SK-N-SH (cell line): ENCODE data around the gene HAUS2. TPM values are rescaled to one million over a fixed set of nuclear protein-coding genes. Genes with fewer than 3 reads are reported as not detected.

Experiments
- CTCF ChIA-PET: fragments of 300-600, 350-600 bp; formaldehyde crosslinking; extraction: SDS; loops from one replicate; lab custom pipeline; 2021; lab: Yijun Ruan, JAX
- POLR2A ChIA-PET: fragments of 350-600 bp; sonication (Branson Sonifier 250); formaldehyde crosslinking; extraction: SDS; loops from one replicate; lab custom pipeline; 2020; ENCODE audit warnings: antibody characterized with exemption, inconsistent platforms; lab: Yijun Ruan, JAX
- DNase-seq: peaks from one replicate; pipeline ENCODE4 v3.0.0; 2012
- H2AFZ ChIP-seq: fragments of 200-600 bp; sonication (generic); 2 replicates; pipeline ENCODE4 v1.8.1; 2016; ENCODE audit warnings: antibody characterized with exemption, mild to moderate bottlenecking, low read depth
- H3F3A ChIP-seq: fragments of 200-600 bp; sonication (generic); replicated peaks from 2 replicates; pipeline ENCODE3; 2016; ENCODE audit warnings: antibody characterized with exemption, mild to moderate bottlenecking; ENCODE audit not compliant: insufficient read depth
- H3K27ac ChIP-seq, 2 experiments: fragments of 200-500 bp in 1 of 2; fragments of 200-600 bp in 1 of 2; sonication (Bioruptor generic) in 1 of 2; sonication (generic), shearing (Covaris generic) in 1 of 2; 2 replicates each; pipeline versions ENCODE4 v1.5.1 to v1.6.1; 2014 to 2016; ENCODE audit warnings: low read depth in 2 of 2, inconsistent platforms in 1 of 2, low read length in 1 of 2, mild to moderate bottlenecking in 1 of 2, mixed read lengths in 1 of 2
- H3K27me3 ChIP-seq: fragments of 200-600 bp; sonication (generic), shearing (Covaris generic); 2 replicates; pipeline ENCODE4 v1.6.1; 2016; ENCODE audit warnings: mixed run types; ENCODE audit not compliant: insufficient read depth
- H3K36me3 ChIP-seq, 2 experiments: fragments of 200-500 bp in 1 of 2; fragments of 200-600 bp in 1 of 2; sonication (Bioruptor generic) in 1 of 2; sonication (generic) in 1 of 2; replicated peaks in 1 of 2; 2 replicates each; pipeline versions ENCODE3 to v1.5.1; 2014 to 2016; ENCODE audit warnings: low read length in 1 of 2, mild to moderate bottlenecking in 1 of 2; ENCODE audit not compliant: insufficient read depth in 2 of 2, control insufficient read depth in 1 of 2
- H3K4me1 ChIP-seq, 2 experiments: fragments of 200-500 bp in 1 of 2; fragments of 200-600 bp in 1 of 2; sonication (Bioruptor generic) in 1 of 2; sonication (generic), shearing (Covaris generic) in 1 of 2; 2 replicates each; pipeline versions ENCODE4 v1.5.1 to v1.6.1; 2014 to 2016; ENCODE audit warnings: low read depth in 1 of 2, low read length in 1 of 2, mixed run types in 1 of 2; ENCODE audit not compliant: insufficient read depth in 2 of 2, control insufficient read depth in 1 of 2
- H3K4me2 ChIP-seq: fragments of 200-600 bp; sonication (generic), shearing (Covaris generic); 2 replicates; pipeline ENCODE4 v1.6.1; 2017; ENCODE audit warnings: mixed run types
- H3K4me3 ChIP-seq, 2 experiments: fragments of 200-500 bp in 1 of 2; fragments of 200-600 bp in 1 of 2; sonication (Bioruptor generic) in 1 of 2; sonication (generic), shearing (Covaris generic) in 1 of 2; 2 replicates each; pipeline versions ENCODE4 v1.5.1 to v1.8.1; 2014 to 2016; ENCODE audit warnings: low read depth in 2 of 2, inconsistent platforms in 1 of 2, low read length in 1 of 2, mild to moderate bottlenecking in 1 of 2, mixed read lengths in 1 of 2, moderate library complexity in 1 of 2
- H3K79me2 ChIP-seq: fragments of 200-600 bp; sonication (generic); 2 replicates; pipeline ENCODE4 v1.8.1; 2017; ENCODE audit warnings: mild to moderate bottlenecking; ENCODE audit not compliant: insufficient read depth
- H3K9ac ChIP-seq: fragments of 200-600 bp; sonication (generic); 2 replicates; pipeline ENCODE4 v1.6.1; 2017; ENCODE audit warnings: mixed run types
- H3K9me2 ChIP-seq: fragments of 200-600 bp; sonication (generic); 2 replicates; pipeline ENCODE4 v1.6.1; 2017; ENCODE audit warnings: mixed run types
- H3K9me3 ChIP-seq: fragments of 200-600 bp; sonication (generic); 2 replicates; pipeline ENCODE4 v1.6.1; 2017; ENCODE audit warnings: mixed run types, mild to moderate bottlenecking, moderate library complexity
- H4K20me1 ChIP-seq: fragments of 200-600 bp; sonication (generic); 2 replicates; pipeline ENCODE4 v1.6.1; 2017; ENCODE audit warnings: mild to moderate bottlenecking, mixed run types; ENCODE audit not compliant: insufficient read depth
- CHD2 ChIP-seq: fragments of 150-350 bp; IDR thresholded peaks from 2 replicates; pipeline ENCODE4 v1.6.1; 2018; ENCODE audit warnings: low read length; ENCODE audit not compliant: partially characterized antibody
- EP300 ChIP-seq, 2 experiments: IDR thresholded peaks; 2 replicates each; pipeline versions ENCODE4 v1.4.0 to v1.6.1; 2012; ENCODE audit warnings: borderline replicate concordance in 1 of 2, low read depth in 1 of 2, low read length in 1 of 2
- EZH2phosphoT487 ChIP-seq: fragments of 200-600 bp; sonication (generic); IDR thresholded peaks from 2 replicates; pipeline ENCODE4 v1.6.1; 2017; ENCODE audit warnings: low read depth, mixed run types, mild to moderate bottlenecking, antibody characterized with exemption, moderate library complexity, borderline replicate concordance
- FOXJ3 ChIP-seq: sonication (generic); formaldehyde crosslinking; IDR thresholded peaks from 2 replicates; pipeline ENCODE4 v1.5.1; 2020; ENCODE audit warnings: mild to moderate bottlenecking, missing genetic modification reagents
- GATA2 ChIP-seq: sonication (generic); formaldehyde crosslinking; IDR thresholded peaks from 2 replicates; pipeline ENCODE4 v1.5.0; 2020; ENCODE audit warnings: mild to moderate bottlenecking, missing genetic modification reagents
- JUND ChIP-seq: IDR thresholded peaks from 2 replicates; pipeline ENCODE4 v1.4.0; 2012
- MAX ChIP-seq: IDR thresholded peaks from 2 replicates; pipeline ENCODE4 v1.4.0; 2012; ENCODE audit warnings: low read depth
- MXI1 ChIP-seq: IDR thresholded peaks from 2 replicates; pipeline ENCODE4 v1.6.1; 2012; ENCODE audit warnings: mild to moderate bottlenecking, low read depth, low read length, improper control_type of control experiment
- PBX3 ChIP-seq: IDR thresholded peaks from 2 replicates; pipeline ENCODE4; 2012
- POLR2AphosphoS5 ChIP-seq: IDR thresholded peaks from 2 replicates; pipeline ENCODE4 v1.6.1; 2012; ENCODE audit warnings: low read depth, low read length
- RCOR1 ChIP-seq: fragments of 150-350 bp; IDR thresholded peaks from 2 replicates; pipeline ENCODE4 v1.6.1; 2017; ENCODE audit warnings: antibody characterized with exemption, low read length
- SIN3A ChIP-seq: IDR thresholded peaks from 2 replicates; pipeline ENCODE4 v1.6.1; 2012; ENCODE audit warnings: low read depth, mild to moderate bottlenecking, low read length, moderate library complexity, borderline replicate concordance
- SMC3 ChIP-seq: IDR thresholded peaks from 2 replicates; pipeline ENCODE4 v1.6.1; 2012; ENCODE audit warnings: low read depth, low read length, improper control_type of control experiment
- TAF1 ChIP-seq: IDR thresholded peaks from 2 replicates; pipeline ENCODE4 v1.6.1; 2012; ENCODE audit warnings: low read depth, mild to moderate bottlenecking, low read length, moderate library complexity, borderline replicate concordance
- TEAD4 ChIP-seq: IDR thresholded peaks from 2 replicates; pipeline ENCODE4 v1.4.0; 2012; ENCODE audit warnings: mild to moderate bottlenecking, borderline replicate concordance; ENCODE audit not compliant: insufficient read depth
- YY1 ChIP-seq: IDR thresholded peaks from 2 replicates; pipeline ENCODE4 v1.4.0; 2012; ENCODE audit warnings: low read depth, mild to moderate bottlenecking
- WGBS: methylation state at CpG from one replicate; pipeline ENCODE4 v1.1.6; 2017; ENCODE audit warnings: low lambda C conversion rate; 5-methylcytosine and 5-hydroxymethylcytosine counted together
- polyA plus RNA-seq, 3 experiments: library from polyadenylated mRNA; depleted of rRNA; stranded (reverse); fragments of >200 nt; gene quantifications; 2 replicates each; pipeline ENCODE4 v1.2.3, GENCODE V29; 2012
- TF ChIP-seq, protein P1 (sequence below): fragments of 200-600 bp; sonication (generic); IDR thresholded peaks from 2 replicates; pipeline ENCODE4 v1.6.1; 2017; ENCODE audit warnings: antibody characterized with exemption, mild to moderate bottlenecking, moderate library complexity
- TF ChIP-seq, protein P2 (sequence below): fragments of 150-350 bp; IDR thresholded peaks from 2 replicates; pipeline ENCODE4 v1.6.1; 2017; ENCODE audit warnings: antibody characterized with exemption, low read length, low read depth, borderline replicate concordance

Gene HAUS2
- polyA plus RNA-seq, 1 of the 3 experiments (the other 2 are of a cell fraction), result 9.4 TPM

DNA sequence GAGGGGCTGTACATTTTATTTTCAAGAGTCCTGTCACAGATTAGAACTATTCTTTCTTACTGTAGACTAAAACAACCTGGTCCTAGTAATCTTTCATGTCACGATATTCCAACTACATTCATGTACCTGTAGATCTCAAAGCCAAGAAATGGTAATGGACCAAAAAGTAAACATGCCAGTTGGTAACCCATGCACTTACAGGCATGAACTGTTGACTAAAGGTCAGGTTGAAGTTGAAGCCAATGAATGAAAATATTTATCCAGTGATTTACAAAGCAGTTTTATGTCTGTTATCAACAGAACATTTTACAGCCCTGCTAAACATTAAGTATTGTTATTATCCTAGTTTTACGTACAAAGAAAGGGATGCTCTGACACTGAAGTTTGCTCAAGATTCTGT lies 25.3 kb upstream of the HAUS2 start:
- Histone ChIP-seq H3K79me2 (no peaks in the 10 kb centered on the region), H3K27ac (no peak overlapping the region), H3K9me2 (no peaks in the 10 kb centered on the region), H3K27me3 (no peaks in the 10 kb centered on the region)
- 75% methylated on average over 2 of the region's 2 CpGs for WGBS
- TF ChIP-seq POLR2AphosphoS5, result no peak
- TF ChIP-seq PBX3, result no peak
- TF ChIP-seq SIN3A, result no peak
- TF ChIP-seq, protein P1, sequence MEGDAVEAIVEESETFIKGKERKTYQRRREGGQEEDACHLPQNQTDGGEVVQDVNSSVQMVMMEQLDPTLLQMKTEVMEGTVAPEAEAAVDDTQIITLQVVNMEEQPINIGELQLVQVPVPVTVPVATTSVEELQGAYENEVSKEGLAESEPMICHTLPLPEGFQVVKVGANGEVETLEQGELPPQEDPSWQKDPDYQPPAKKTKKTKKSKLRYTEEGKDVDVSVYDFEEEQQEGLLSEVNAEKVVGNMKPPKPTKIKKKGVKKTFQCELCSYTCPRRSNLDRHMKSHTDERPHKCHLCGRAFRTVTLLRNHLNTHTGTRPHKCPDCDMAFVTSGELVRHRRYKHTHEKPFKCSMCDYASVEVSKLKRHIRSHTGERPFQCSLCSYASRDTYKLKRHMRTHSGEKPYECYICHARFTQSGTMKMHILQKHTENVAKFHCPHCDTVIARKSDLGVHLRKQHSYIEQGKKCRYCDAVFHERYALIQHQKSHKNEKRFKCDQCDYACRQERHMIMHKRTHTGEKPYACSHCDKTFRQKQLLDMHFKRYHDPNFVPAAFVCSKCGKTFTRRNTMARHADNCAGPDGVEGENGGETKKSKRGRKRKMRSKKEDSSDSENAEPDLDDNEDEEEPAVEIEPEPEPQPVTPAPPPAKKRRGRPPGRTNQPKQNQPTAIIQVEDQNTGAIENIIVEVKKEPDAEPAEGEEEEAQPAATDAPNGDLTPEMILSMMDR, result no peak
- TF ChIP-seq YY1, result no peak
- TF ChIP-seq CHD2, result no peak
- no peak for TF ChIP-seq FOXJ3
- TF ChIP-seq TEAD4, result no peak
- TF ChIP-seq, protein P2, sequence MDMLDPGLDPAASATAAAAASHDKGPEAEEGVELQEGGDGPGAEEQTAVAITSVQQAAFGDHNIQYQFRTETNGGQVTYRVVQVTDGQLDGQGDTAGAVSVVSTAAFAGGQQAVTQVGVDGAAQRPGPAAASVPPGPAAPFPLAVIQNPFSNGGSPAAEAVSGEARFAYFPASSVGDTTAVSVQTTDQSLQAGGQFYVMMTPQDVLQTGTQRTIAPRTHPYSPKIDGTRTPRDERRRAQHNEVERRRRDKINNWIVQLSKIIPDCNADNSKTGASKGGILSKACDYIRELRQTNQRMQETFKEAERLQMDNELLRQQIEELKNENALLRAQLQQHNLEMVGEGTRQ, result no peak
- no peak for TF ChIP-seq SMC3
- no peak for TF ChIP-seq TAF1
- TF ChIP-seq MXI1, result no peak
- no peak for TF ChIP-seq EZH2phosphoT487
- TF ChIP-seq MAX, result no peak
- no peak for TF ChIP-seq JUND
- TF ChIP-seq EP300 (IDR thresholded peaks at IDR 0.05; ENCODE audit: borderline replicate concordance in 1 of 2, low read depth in 1 of 2, low read length in 1 of 2), result no peak
- TF ChIP-seq RCOR1, result no peak
- TF ChIP-seq GATA2, result no peak
- TF ChIP-seq, all 33 proteins: peak for 0
- Histone ChIP-seq H3K4me3 (no peak overlapping the region), H3K4me2 (no peak overlapping the region), H2AFZ (no peak overlapping the region), H3K36me3 (peaks cover 22 to 59% of the 10 kb centered on the region in 2 experiments), H3K4me1 (no peaks in the 10 kb centered on the region), H4K20me1 (no peaks in the 10 kb centered on the region), H3K9ac (no peak overlapping the region), H3K9me3 (no peaks in the 10 kb centered on the region), H3F3A (no peaks in the 10 kb centered on the region)
- ChIA-PET CTCF (no interaction called here), POLR2A (no interaction called here)
- no peak for DNase-seq
